ENCODE results near the gene ZNF473. TPM values are rescaled to one million over a fixed set of nuclear protein-coding genes. Genes with fewer than 3 reads are reported as not detected.
"Not testable (repeated sequence)": the region's sequence is repeated elsewhere in the genome, so short reads cannot be mapped to it uniquely, and the experiment has no call there.

ZNF473 gene
- polyA plus RNA-seq, 1 donor (not counting 4 experiments of a cell fraction or from before 2014, with no cell fraction given) = 7.7 TPM

DNA sequence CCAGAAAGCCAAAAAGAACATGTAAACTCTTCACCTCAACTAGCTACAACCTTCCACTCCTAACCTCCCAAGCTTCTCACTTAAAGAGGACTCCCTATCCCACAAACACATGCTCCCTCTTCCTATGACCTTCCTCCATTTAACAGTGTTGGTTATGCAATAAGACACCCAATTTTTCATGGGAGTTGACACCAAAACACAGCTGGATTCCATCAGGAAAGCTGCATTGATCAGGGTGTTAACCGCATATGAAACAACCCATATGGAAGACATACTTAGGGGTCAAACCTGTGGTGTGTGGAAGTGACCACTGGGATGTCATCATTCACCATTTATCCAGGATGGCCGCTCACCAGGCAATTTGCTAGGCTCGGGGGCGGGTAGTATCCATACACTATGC lies 21.9 kb downstream of the ZNF473 start:
- Histone ChIP-seq H3K9me3 (ENCODE audit: control insufficient read depth, low read depth, low read length) (peaks cover 43% of the 10 kb centered on the region), H3K36me3 (ENCODE audit: control insufficient read depth in 2 of 2, extremely low read depth in 1 of 2, insufficient read depth in 2 of 2, low read length in 2 of 2) (peaks cover 30 to 42% of the 10 kb centered on the region in 2 experiments)
- no peak for FAIRE-seq

DNA sequence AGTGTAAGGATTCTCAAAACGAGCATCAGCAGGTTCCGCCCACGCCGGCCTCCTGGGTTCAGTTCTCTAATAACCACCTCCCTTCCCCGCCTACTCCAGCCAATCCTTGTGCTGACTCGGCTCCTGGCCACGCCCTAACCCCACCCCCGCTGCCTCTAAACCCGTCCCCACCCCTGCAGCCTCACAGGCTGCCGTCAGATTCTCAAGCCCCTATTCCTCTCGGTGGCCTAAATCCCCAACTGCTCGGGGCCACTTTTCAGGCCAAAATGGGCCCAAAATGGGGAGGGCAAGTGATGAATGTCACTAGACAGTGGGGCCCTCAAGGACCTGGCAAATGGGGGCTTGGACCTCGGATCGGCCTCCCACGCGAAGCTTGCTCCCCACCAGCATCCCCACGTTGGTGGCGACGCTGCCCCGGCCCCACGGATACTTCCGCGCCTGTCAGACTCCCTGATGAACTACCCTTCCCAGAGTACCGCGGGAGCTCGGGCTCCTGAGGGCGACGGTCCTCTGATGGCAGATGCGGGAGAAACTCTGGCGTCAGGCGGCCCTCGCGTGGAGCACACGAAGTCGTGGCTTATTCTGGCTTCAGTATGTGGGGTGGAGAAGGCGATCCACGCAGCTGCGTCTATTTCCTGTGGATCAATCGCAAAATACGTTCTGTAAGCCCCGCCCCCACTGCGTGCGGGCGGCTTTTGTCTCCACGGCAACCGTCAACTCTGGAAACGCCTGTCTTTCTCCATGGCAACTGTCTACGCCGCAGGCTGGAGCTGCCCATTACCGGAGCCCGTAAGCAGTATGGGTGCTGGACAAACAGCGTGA lies 24.8 kb downstream of the ZNF473 start:
- FAIRE-seq (no peak), DNase-seq (ENCODE audit: low read depth, low spot score) (no peak)
- H3K4me2 ChIP-seq (ENCODE audit: control insufficient read depth, extremely low read depth, insufficient read depth, low read depth, low read length) = peak overlapping the region; percentile 68

More for the DNA sequence above, 21.9 kb downstream of the ZNF473 start:
- Histone ChIP-seq H3K79me2 (ENCODE audit: control insufficient read depth, insufficient read depth, low read length) (no peaks in the 10 kb centered on the region), H4K20me1 (ENCODE audit: control insufficient read depth, extremely low read depth, insufficient read depth, low read length) (no peaks in the 10 kb centered on the region), H3K27ac (ENCODE audit: control insufficient read depth, insufficient read depth, low read length) (no peak overlapping the region), H3K4me2 (ENCODE audit: control insufficient read depth, extremely low read depth, insufficient read depth, low read depth, low read length) (no peak overlapping the region), H3K9ac (ENCODE audit: control insufficient read depth, extremely low read depth, insufficient read depth, low read length) (no peak overlapping the region), H2AFZ (ENCODE audit: control insufficient read depth, low read length) (no peak overlapping the region), H3K4me3 (ENCODE audit: control insufficient read depth in 2 of 3, extremely low read depth in 1 of 3, insufficient read depth in 2 of 3, low read depth in 1 of 3, low read length in 3 of 3) (no peak overlapping the region), H3K27me3 (ENCODE audit: control insufficient read depth, extremely low read depth, insufficient read depth, low read length) (no peaks in the 10 kb centered on the region), H3K4me1 (ENCODE audit: control insufficient read depth, extremely low read depth, insufficient read depth, low read length) (peaks cover 3% of the 10 kb centered on the region), H3K9me1 (ENCODE audit: control insufficient read depth, extremely low read depth, insufficient read depth, low read length) (no peaks in the 10 kb centered on the region)
- no peak for DNase-seq (ENCODE audit: low read depth, low spot score)
- TF ChIP-seq, protein P1, sequence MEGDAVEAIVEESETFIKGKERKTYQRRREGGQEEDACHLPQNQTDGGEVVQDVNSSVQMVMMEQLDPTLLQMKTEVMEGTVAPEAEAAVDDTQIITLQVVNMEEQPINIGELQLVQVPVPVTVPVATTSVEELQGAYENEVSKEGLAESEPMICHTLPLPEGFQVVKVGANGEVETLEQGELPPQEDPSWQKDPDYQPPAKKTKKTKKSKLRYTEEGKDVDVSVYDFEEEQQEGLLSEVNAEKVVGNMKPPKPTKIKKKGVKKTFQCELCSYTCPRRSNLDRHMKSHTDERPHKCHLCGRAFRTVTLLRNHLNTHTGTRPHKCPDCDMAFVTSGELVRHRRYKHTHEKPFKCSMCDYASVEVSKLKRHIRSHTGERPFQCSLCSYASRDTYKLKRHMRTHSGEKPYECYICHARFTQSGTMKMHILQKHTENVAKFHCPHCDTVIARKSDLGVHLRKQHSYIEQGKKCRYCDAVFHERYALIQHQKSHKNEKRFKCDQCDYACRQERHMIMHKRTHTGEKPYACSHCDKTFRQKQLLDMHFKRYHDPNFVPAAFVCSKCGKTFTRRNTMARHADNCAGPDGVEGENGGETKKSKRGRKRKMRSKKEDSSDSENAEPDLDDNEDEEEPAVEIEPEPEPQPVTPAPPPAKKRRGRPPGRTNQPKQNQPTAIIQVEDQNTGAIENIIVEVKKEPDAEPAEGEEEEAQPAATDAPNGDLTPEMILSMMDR (optimal IDR thresholded peaks at IDR 0.05 in 1 of 3, IDR thresholded peaks at IDR 0.05 in 1 of 3, conservative IDR thresholded peaks at IDR 0.05 in 1 of 3; ENCODE audit: extremely low read depth in 1 of 3, insufficient read depth in 2 of 3, low read length in 3 of 3) = no peak
- TF ChIP-seq EZH2 (IDR thresholded peaks at IDR 0.05; ENCODE audit: low read length) = no peak
- dilution Hi-C loops (cut with MboI; ENCODE audit: extremely low pct_ligation_motif_present, low sequenced_read_pairs) = no loop called here

DNA sequence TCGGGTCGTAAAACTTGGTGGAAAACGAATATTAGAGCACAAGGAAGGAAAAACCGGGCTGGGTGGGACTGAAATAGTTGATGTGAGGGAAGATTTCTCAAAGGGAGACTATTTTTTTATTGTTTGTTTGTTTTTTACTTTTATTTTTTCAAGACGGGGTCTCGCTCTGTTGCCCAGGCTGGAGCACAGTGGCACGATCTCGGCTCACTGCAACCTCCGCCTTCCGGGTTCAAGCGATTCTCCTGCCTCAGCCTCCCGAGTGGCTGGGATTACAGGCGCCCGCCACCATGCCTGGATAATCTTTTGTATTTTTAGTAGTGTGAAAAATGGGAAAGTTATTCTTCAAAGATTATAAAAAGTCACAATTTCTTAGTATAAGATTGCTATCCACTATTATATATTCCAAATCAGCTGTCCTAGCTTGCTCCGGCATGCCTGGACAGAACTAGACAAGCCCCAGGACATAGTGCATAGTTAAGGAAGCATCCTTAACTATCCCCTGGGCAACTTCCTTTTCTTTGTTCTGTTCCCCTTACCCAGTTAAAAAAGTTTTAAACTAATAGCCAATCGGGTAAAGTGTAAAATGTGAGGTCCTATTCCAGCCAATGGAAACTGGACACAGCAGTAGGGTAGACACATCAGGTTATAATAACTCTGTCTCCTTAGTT lies 25.6 kb downstream of the ZNF473 start:
- H4K20me1 ChIP-seq (ENCODE audit: control insufficient read depth, extremely low read depth, insufficient read depth, low read length); H3K4me1 ChIP-seq (ENCODE audit: control insufficient read depth, extremely low read depth, insufficient read depth, low read length); dilution Hi-C loops (cut with MboI; ENCODE audit: extremely low pct_ligation_motif_present, low sequenced_read_pairs); H2AFZ ChIP-seq (ENCODE audit: control insufficient read depth, low read length); DNase-seq (ENCODE audit: low read depth, low spot score); H3K9ac ChIP-seq (ENCODE audit: control insufficient read depth, extremely low read depth, insufficient read depth, low read length); H3K79me2 ChIP-seq (ENCODE audit: control insufficient read depth, insufficient read depth, low read length); H3K27me3 ChIP-seq (ENCODE audit: control insufficient read depth, extremely low read depth, insufficient read depth, low read length); FAIRE-seq; H3K9me1 ChIP-seq (ENCODE audit: control insufficient read depth, extremely low read depth, insufficient read depth, low read length): not testable (repeated sequence)
- peak overlapping the region; percentile 45 for H3K27ac ChIP-seq (ENCODE audit: control insufficient read depth, insufficient read depth, low read length)
- peaks cover 14% of the 10 kb centered on the region for H3K9me3 ChIP-seq (ENCODE audit: control insufficient read depth, low read depth, low read length)
- H3K4me2 ChIP-seq (ENCODE audit: control insufficient read depth, extremely low read depth, insufficient read depth, low read depth, low read length) = peak overlapping the region; percentile 68
- H3K4me3 ChIP-seq (ENCODE audit: control insufficient read depth in 2 of 3, extremely low read depth in 1 of 3, insufficient read depth in 2 of 3, low read depth in 1 of 3, low read length in 3 of 3) = peak overlapping the region; percentile 33 to 63 (median 42)
- peaks cover 6 to 12% of the 10 kb centered on the region in 2 experiments for H3K36me3 ChIP-seq (ENCODE audit: control insufficient read depth in 2 of 2, extremely low read depth in 1 of 2, insufficient read depth in 2 of 2, low read length in 2 of 2)

More for the DNA sequence above, 24.8 kb downstream of the ZNF473 start:
- H3K36me3 ChIP-seq (ENCODE audit: control insufficient read depth in 2 of 2, extremely low read depth in 1 of 2, insufficient read depth in 2 of 2, low read length in 2 of 2) = peaks cover 12 to 18% of the 10 kb centered on the region in 2 experiments
- no peaks in the 10 kb centered on the region for H3K27me3 ChIP-seq (ENCODE audit: control insufficient read depth, extremely low read depth, insufficient read depth, low read length)
- H4K20me1 ChIP-seq (ENCODE audit: control insufficient read depth, extremely low read depth, insufficient read depth, low read length) = no peaks in the 10 kb centered on the region
- H2AFZ ChIP-seq (ENCODE audit: control insufficient read depth, low read length) = peak overlapping the region; percentile 70
- peaks cover 22% of the 10 kb centered on the region for H3K9me3 ChIP-seq (ENCODE audit: control insufficient read depth, low read depth, low read length)
- H3K4me1 ChIP-seq (ENCODE audit: control insufficient read depth, extremely low read depth, insufficient read depth, low read length) = peaks cover 3% of the 10 kb centered on the region
- no peak overlapping the region for H3K9ac ChIP-seq (ENCODE audit: control insufficient read depth, extremely low read depth, insufficient read depth, low read length)
- no peaks in the 10 kb centered on the region for H3K9me1 ChIP-seq (ENCODE audit: control insufficient read depth, extremely low read depth, insufficient read depth, low read length)
- H3K4me3 ChIP-seq (ENCODE audit: control insufficient read depth in 2 of 3, extremely low read depth in 1 of 3, insufficient read depth in 2 of 3, low read depth in 1 of 3, low read length in 3 of 3) = peak overlapping the region; percentile 33 to 63 (median 42)
- TF ChIP-seq, protein P1 (optimal IDR thresholded peaks at IDR 0.05 in 1 of 3, IDR thresholded peaks at IDR 0.05 in 1 of 3, conservative IDR thresholded peaks at IDR 0.05 in 1 of 3; ENCODE audit: extremely low read depth in 1 of 3, insufficient read depth in 2 of 3, low read length in 3 of 3) = no peak
- no peak for TF ChIP-seq EZH2 (IDR thresholded peaks at IDR 0.05; ENCODE audit: low read length)
- H3K79me2 ChIP-seq (ENCODE audit: control insufficient read depth, insufficient read depth, low read length) = no peaks in the 10 kb centered on the region
- dilution Hi-C loops (cut with MboI; ENCODE audit: extremely low pct_ligation_motif_present, low sequenced_read_pairs) = no loop called here
- peak overlapping the region; percentile 45 for H3K27ac ChIP-seq (ENCODE audit: control insufficient read depth, insufficient read depth, low read length)

Data from keratinocyte (primary cell).